Renal cortical epithelial cell (primary cell): ENCODE measurements around the gene SBSN. TPM values are rescaled to one million over a fixed set of nuclear protein-coding genes. Genes with fewer than 3 reads are reported as not detected.

Experiments used
- DNase-seq: peaks from one replicate; pipeline ENCODE4 v3.0.0-alpha.2; 2011; ENCODE audit warnings: low read depth
- total RNA-seq: library from RNA; depleted of rRNA; stranded (reverse); fragments of >200 nt; gene quantifications from 2 replicates; pipeline ENCODE4 v1.2.3, GENCODE V29; 2014

The SBSN gene
- total RNA-seq, 1 donor from 2014 or later = 0.05 TPM

DNA sequence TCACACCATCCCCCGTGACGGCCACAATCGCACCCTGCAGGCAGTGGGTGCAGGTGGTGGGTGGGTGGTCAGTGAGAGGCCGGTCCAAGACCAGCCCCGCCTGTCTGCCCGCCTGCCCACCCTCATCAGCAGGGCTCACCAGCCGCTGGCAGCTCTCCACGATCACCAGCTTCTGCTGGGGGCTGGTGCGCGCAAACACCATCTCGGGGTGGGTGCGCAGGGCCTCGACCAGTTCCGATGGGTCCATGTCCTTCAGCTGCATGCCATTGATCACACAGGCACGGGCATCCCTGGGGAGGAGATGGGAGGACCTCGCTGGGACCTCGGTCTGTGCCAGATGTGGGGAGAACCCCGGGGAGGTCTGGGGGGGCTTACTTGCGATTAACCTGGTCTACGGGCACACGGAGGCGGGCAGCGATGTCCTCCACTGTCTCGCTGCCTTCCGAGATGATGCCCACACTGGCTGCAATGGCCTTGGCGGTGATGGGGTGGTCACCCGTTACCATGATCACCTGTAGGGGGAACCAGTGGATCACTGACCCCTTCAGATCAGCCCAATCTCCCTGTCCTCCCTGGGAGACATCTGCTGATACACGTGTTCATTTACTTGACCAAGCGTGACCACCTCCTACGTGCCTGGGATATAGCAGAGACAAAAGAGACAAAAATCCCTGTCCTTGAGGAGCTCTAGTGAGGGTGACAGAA lies 27.3 kb upstream of the SBSN start:
- DNase-seq = peak; percentile 27

DNA sequence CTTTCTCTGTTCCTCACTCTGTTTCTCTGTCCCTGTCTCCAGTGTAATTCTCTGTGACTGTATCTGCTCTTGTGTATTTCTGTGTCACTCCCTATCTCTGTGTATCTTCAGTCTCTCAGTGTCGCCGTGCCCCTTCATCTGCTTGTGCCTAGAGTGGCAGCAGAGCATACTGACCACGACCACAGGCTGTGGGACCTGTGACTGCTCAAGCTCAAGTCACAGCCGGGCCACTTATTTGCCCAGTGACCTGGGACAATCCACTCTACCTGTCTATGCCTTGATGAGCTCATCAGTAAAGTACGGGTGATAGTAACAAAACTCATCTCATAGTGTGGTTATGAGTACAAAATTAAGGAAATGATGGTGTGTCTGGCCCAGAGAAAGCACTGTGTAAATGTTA lies 26.0 kb upstream of the SBSN start:
- no peak for DNase-seq

DNA sequence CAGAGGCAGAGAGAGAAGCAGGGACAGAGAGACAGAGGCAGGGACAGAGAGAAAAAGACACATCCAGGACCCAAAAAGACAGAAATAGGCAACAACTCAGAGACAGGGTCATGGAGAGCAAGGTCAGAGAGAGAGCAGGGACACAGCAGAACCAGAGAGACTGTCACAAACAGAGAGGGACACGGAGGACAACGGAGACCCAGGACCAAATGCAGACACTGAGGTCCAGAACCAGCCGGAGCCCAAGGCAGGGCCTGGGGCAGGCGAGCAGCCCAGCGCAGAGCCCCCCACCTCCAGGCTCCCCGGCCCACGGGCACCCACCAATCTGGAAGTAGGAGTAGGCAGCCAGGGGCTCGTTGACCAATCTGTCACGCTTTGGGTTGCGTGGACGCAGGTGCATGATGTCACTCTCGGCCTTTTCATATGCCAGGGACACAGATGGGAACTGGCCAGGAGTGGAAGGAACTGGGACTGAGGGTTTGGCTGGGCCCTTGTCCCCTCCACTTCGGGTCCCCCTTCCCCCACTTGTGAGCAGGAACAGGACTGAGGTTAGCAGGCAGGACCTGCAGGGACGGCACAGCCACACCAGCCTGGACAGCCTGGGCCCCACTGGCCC lies 25.4 kb upstream of the SBSN start:
- no peak for DNase-seq

DNA sequence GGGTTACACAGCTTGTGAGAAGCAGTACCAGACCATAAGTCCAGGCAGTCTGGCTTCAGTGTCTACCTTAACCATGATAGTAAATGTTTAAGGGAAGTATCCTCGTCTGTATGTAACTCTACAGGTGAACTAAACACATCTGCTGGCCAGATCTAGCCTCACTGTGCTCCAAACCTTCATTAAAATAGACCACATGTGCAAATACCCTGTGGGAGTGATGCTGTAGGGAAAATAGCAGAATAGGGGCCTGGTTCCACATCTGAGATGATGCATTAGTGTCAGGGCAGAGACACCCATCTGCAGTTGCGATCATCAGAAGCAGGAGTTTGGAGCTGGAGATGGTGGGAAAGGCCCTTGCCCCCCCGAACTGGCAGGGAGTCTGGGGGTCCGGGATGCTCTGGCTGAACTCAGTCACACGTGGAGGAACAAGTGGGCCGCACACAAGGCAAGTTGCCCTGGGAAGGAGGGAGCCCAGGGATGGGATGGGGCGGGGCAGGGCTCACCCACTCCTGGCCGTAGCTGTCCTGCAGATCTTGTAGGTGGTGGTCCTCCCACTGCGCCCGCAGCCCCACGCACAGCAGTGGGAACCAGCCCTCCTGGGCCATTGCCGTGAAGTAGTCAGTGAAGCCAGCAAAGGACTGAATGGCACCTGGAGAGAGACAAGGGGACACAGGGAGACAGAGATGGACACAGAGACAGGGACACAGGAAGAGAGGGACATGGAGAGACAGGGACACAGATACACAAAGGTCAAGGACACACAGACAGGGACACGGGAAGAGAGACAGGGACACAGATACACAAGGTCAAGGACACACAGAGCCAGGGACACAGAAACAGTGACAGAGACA lies 24.6 kb upstream of the SBSN start:
- no peak for DNase-seq

DNA sequence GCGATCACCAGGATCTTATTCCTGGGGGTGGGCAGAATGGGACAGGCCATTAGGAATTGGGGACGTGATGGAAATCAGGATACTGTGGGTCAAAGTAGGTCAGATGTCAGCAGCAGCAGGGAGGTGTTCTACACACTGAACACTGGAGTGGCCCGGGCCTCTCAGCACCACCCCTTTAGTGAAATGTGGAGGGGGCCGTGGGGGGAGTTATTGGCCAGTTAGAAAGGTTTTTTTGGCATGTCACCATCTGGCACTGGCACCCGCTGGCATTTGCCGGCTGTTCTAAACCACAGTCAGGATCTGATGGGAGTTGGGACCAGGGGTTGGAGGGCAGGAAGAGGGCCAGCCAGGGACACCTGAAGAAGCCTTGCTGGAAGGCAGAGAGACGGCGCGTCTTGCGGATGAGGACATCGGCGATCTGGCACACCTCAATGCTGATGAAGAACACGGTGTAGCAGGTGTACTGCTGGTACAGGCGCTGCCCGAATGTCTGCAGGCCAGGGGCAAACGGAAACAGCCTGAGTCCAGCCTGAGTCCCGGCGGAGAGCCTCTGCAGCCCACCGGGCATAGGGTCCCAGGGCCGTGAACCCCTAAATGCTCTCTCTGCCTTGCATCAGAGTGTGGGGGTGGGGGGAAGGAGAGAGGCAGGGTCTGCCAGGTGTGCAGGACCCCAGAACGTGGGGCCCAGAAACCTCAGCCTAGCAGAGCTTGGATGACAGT lies 23.1 kb upstream of the SBSN start:
- DNase-seq = no peak

DNA sequence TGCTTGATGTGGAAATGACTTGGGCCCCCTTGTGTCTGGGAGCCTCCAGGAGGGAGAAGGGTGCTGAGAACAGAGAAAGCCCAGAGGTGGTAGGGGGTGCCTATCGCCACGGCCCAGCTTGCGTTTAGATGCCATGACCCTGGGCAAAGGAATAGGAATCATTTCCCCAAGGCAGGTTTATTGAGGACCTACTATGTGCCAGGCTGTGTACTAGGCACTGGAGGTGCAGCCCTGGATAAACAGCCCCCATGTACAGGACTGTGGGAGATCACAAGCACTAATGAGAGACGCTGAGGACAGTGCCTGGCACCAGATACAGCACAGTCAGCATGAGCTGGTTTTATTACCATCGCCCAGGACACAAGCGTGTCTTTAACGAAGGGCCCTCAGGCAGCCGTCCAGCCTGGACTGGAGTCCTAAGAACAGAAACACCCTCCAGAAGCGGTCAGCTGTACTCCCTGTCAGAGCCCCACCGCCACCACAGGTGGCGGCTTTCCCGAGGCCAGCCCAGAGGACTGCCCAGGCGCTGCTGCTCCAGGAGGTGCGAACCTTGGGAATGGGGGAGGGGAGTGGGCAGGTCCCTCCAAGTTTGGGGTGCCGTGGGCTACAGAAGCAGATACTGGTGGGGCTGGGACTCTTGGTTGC lies 21.9 kb upstream of the SBSN start:
- DNase-seq = no peak

DNA sequence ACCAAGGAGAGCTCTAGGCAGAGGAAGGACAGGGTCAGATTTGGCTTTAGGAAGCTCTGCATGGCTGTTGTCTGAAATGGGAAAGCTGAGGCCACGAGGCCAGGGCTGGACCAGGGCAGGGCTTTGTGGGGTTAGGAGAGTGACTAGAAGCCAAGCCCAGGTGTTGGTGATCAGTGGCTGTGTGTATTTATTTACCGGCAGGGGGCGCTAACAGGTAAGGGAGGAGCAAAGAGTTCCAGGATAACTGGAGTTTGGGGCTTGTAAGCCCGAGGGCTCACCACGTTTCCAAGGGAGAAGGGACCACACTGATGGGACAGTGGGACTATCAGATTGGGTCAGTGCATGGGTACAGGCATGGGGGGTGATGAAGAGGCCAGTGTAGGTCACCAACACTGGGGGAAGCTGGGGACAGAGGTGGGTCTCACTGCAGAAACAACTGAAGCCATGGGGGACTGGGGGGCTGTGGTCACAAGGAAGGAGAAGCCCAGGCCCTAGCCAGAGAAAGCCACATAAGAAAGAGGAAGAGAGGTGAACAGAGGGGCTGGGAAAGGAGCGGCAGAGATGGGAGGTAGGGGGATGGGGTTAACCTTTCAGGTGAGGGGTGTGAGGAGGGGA lies 21.2 kb upstream of the SBSN start:
- DNase-seq = peak; percentile 40

DNA sequence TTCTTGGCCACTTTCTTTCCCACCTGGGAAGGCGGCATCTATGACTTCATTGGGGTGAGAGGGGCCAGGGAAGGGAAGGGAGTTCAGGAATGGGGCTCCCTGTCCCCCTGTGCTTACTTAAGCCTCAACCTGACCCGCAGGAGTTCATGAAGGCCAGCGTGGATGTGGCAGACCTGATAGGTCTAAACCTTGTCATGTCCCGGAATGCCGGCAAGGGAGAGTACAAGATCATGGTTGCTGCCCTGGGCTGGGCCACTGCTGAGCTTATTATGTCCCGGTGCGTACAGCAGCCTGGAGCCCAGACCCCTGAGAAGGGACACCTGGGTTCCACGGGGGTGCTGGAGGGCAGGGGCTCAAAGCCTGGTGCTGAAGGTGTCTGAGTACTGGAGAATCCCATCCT lies 18.4 kb upstream of the SBSN start:
- DNase-seq = no peak

DNA sequence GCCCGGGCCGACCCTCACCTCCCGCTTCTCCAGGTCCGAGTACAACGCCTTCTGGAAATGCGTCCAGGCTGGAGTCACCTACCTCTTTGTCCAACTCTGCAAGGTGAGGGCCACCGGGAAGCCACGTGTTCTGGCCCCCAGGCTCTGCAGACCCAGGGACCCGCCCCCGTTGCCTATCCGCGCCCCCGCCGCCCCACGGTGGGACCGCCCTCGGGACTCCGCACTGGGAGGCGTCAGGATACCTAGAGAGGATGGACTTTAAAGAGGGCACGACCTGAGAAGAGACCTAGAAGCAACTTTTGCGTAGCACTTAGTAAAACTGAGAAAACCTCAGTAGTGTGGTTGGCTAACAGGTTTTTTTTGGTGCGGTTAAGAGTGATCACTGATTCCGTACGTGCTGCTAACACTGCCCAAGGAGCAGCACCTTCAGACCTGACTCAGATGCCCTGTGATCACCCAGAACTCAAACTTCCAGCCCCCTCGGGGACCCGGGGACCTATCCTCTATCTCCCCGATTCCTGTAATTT lies 17.8 kb upstream of the SBSN start:
- DNase-seq = no peak

DNA sequence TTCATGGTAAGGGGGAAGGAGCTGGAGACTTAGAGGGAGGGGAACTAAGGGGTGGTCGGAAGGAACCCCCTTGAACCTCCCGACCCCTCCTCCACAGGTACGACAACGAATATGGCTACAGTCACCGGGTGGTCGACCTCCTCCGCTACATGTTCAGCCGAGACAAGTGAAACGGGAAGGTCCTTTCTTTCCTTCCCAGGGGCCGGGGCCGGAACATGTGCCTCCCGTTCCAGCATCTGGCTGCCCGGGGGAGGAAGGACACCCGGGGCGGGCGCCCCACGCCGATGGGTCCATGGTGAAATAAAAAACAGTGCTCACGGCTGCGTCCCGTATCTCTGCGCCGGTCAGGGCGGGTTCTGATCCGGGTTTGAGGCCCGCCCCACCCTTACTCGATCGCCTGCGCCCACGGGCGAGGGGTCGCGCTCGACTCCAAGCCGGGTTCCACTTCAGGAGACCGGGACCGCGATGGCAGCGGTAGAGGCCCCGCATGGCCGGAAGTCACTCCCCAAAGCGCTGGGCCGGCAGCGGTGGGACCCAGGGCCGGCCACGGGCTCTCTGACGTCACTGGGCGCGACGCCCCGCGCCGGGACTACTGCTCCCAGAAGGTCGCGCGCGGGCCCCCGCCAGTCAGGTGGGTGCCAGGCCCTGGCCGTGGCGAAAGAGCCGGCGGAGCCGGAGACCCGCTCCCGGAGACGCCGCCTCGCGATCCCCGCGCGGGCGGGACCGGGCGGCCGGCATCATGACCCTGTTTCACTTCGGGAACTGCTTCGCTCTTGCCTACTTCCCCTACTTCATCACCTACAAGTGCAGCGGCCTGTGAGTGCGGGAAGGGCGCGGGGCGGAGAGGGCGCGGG lies 17.1 kb upstream of the SBSN start, which contains the start of gene TMEM147:
Gene TMEM147, plus strand, starts transcription at position 626 of the 854 bp plus-strand sequence. Its CDS starts 114 bp downstream, at position 740.
- peak; percentile 57 for DNase-seq

DNA sequence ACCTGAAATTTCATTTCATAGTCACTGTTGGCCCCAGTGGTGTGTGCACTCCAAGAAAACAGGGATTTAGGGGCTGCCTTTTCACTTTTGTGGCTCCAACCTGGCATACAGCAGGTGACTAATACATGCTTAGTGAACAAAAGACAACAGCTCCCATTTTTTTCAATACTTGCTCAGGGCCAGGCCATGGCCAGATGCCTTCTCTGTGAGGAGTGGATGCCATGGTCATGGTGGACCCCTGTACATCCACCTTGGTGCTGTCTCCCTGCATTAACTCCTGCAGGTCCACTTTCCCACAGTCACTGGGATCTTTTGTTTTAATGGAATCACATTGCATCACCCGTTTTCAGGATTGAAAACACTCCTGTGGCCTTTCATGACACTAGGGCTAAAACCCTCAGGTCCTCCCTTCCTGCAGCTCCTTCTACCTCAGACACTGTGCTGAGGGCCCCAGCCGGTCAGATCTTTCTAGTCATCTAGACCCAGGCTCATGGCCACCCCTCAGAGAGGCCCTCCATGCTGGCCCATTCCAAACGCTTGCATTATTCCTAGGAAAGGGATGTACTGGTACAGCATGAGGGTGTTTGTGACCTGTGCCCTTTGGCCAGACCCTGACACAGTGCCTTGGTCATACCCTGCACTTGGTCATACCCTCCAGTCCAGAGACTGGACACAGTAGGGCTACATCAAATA lies 16.1 kb upstream of the SBSN start:
- no peak for DNase-seq

DNA sequence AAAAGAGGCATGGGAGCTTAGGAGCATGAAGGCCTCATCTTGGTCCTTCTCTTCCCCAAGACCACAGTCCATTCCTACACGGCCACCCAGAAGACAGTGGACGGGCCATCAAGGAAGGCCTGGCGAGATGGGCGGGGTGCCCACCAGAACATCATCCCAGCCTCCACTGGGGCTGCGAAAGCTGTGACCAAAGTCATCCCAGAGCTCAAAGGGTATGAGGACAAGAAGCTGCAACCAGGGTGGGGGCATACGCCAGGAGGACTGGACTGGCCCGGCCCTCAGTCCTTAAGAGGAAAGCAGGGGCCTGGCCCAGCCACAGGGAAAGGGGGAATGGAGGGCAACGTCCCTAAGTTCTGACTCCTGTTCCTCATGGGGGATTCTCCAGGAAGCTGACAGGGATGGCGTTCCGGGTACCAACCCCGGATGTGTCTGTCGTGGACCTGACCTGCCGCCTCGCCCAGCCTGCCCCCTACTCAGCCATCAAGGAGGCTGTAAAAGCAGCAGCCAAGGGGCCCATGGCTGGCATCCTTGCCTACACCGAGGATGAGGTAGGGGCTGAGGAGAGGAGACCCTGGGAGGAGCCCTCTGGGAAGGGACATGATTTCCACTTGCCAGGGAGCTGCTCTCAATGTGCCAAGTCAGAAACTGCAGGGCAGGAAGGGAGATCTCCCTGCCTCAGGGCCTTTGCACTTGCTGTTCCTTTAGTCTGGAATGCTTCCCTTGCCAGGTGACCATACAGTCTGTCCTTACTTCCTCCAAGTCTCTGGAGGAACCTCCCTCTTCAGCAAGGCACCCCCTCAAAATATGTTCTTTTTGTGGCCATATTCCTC lies 15.4 kb upstream of the SBSN start:
- DNase-seq = no peak

DNA sequence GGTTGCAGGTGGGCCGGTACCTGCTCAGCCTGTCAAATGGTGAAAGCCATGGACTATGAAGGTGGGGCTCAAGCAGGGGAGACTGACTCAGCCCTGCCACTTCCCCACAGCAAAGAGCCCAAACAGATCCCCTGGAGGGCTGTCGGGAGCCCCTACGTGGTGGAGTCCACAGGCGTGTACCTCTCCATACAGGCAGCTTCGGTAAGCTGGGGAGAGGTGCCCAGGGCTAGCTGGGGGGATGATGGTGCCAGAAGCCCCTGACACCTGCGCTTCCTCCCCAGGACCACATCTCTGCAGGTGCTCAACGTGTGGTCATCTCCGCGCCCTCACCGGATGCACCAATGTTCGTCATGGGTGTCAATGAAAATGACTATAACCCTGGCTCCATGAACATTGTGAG lies 14.1 kb upstream of the SBSN start:
- DNase-seq = no peak

DNA sequence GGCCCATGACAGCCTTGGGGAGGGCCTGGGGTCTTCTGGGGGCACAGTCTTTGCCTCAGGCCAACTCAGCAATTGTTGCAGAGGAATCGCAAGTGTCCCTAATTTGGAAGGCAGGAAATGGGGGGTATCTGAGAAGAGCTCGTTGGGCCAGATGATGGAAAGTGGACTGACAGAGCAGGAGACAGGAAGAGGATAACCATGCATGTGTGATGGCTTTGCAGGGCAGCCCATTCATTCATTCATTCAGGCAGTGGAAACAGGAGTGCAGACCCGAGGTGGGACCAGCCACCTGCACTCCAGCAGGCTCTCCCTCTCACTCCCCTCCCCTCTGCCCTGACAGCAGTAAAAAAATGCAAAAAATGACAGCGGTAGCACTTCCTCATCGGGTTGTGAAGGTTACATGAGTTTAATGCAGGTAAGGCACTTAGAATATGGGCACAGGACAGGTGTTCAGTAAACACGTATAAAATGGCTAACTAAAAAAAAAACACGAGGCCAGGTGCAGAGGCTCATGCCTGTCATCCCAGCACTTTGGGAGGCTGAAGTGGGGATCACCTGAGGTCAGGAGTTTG lies 12.3 kb upstream of the SBSN start:
- no peak for DNase-seq

DNA sequence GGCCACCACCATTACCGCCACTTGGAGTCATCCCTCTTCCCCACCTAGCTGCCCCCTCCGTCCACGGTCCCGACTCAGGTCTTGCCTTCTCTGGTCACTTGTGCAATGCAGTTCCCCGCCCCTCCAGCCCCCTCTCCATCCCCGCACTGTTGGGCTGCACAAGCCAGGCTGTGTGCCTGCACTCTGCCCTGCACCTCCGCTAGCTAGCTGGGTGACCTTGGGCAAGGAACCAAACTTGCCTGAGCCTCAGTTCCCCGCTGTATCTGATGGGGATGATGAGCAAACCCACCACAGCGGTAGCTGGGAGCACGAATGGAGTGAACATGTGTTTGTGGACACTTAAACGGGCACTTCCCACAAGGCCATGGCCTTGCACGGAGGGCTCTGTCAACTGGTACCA lies 11.7 kb upstream of the SBSN start:
- no peak for DNase-seq

DNA sequence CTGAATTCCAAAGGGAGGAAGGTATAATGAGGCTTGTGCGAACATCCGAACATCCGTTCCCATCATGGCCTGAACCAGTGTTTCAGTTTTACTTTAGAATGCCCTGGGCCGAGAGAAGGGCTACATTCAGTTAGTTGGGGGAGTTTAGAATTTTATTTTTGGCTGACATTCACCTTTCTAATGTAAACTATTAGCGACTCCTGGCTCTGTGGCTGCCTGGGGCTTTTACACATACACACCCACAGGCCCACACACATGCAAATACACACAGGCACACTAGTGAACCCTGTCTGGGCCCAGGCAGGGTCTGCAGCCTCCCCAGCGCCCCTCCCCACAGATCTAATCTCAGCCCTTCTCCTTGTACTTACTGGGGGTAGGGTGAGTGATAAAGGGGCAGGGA lies 11.2 kb upstream of the SBSN start:
- no peak for DNase-seq

DNA sequence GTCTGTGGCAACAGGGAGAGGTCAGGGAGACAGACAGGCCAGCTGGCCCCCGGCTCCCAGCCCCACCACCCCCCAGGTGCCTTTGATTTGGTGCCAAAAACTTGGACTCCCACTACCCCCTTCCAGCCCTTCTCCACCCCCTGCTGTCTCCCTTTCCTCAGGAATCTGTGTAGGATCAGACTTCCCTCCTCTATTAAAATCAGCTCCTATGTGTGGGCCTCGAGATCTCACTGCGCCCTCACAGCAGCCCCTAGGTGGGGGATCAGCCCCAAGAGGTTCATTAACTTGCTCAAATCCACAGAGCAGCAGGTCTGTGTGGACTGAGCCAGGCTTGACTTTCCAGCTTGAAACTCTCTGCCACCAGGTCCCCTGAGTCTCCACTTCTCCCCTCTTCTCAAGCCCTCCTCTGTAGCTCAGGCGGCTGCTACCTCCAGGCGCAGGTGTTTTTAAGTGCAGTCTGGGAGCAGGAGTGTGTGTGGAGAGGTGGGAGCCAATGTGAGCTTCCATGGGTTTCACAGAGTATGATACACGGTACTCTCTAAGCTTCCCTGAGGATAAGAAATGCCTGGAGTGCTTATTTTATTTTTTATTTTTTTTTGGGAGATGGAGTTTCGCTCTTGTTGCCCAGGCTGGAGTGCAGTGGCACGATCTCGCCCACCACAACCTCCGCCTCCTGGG lies 6.8 kb upstream of the SBSN start:
- no peak for DNase-seq
